ENCODE measurements around the gene GDI1.

GDI1 gene

DNA sequence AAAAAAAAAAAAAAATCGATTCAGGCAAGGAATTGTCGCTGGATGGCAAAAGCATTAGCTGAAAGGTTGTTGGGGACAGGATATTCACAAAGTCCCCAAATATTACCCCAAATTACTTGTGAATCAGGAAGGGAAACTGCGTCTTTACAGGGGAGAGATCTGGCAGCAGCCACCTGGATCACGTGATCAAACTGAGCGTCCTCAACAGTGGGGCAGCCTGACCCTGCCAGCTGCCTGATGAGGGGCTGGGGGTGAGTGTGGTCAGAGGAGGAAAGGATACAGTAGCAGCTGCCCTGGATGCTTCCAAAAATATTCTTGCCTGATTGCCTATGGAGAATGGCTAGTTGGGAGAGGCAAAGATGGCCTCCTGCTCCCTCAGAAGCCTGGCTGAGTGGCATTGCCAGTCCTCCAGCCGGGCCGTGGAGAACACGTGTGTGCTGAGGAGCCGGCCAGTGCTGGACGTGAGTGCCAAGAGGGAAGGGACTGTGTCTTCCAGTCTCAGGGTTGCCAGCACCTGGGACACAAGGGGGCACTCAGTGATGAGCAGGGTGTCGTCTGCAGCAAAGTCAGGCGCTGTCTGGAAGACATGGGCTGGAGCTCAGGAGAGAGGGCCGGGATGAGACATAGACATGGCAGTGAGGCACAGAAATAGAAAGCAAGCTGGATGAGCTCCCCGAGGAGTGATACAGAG lies 45.1 kb downstream of the GDI1 start:
- no peak for DNase-seq (ENCODE audit: low read depth)

DNA sequence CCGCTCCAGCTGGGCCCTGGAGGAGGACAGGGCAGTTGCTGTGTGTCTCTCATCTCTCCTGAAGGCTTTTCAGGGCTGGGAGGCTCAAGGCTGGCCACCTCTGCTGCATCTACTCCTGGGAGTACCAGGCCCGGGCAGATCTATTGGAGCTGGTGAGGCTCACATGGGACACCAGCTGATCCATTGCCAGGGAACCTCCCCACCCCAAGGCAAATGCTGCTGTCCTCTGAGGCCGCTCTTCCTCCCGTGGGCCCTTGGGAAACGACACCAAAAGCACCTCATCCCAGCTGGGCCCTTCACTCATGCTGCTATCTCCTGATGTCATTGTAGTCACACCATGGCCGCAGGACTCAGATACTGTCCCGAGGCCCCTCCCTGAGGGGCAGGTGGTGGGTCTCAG lies 45.8 kb downstream of the GDI1 start:
- no peak for DNase-seq (ENCODE audit: low read depth)

DNA sequence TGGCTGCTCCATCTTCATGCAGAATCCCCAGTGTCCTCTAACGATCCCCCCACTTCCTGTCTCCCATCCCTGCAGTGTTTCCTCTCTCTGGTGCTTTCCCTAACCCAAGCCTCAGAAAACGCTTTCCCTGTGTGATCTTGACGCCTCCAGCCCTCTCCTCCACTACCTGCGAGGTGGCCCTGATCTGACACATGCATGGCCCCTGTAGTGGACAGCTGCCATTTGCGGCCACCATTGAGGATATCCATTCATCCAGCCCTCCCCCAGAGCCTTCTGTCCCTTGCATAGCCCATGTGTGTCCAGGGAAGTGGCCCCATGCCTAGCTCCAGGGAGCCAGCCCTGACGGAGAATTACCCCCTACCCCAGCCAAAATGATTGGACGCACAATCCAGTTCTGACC lies 46.4 kb downstream of the GDI1 start:
- DNase-seq (ENCODE audit: low read depth), result no peak

DNA sequence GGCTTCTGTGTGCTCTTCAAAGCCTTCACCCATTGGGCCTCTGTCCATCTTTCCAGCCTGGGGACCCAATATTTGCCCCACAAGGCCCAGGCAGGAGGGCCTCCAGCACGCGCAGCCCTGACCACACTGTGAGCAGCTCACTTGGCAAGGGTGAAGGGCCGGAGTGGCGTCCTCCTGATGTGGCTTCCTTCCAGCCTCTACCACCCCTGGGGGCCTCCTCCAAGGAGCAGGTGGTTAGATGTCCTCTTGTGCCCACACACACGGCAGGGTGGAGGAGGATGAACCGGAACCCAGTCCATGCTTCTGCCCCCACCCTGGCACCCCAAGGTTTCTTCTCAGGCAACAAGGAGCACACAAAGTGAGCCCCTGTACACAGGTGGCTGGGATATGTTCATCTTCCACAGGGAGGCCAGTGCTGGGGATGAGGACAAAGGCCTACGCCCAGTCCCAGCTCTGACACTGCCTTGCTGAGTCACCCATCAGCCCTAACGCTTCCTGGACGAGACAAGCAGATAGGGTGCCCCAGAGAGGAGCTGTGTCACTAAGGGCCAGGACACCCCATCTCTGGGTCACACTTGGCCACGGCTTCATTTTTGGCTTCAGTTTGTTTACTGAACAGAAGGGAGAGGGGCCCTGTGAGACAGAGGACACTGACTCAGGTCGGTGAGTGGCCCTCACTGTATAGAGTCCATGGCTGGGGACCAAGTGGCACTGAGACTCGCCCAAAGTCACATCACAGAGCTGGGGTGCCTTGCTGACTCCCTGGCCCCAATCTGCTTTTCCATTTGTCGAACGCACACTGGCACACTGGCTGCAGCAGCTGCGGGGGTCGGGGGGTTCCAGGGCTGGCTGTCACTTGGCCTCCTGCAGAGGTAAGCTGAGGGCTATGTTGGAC lies 47.5 kb downstream of the GDI1 start:
- DNase-seq (ENCODE audit: low read depth), result no peak

DNA sequence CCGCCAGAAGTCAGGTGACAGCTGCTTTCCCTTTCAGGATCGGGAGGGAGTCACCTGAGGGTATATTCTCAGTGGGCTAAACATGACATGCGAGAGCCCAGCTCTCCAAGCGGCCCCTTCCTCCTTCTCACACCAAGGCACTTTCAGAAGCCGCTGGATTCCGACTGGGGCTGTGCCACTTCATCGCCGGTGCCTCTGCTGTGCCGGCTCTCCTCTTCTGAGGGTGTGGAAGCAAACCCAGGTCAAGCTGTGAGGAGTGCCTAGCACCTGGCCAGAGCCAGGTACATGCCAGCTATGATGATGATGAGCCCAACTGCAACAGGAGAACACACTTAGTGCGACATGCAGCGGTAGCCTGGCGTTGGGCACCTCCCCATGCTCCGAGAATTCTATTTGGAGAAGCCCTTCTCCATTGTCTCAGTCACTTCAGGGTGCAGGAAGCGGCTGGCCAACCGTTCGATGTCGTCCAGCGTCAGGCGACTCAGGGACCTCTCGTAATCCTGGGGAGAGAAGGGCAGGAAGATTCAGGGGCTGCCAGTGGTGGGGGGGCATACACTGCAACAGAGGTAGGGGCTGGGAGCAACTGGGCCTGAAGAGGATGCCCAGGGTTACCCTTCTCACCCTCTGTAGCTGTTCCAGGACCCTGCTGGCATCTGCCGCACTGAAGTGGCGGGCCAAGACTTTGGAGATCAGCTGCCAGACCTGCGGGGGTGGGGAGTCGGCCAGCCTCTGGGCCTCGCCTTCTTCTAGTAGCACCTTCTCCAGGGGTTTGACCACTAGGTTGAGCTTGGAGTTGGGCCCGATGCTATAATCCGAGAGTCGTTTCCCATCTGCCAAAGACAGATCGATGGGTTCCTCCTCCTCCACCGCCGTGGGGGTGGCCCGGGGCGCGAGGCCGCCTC lies 48.4 kb downstream of the GDI1 start:
- DNase-seq (ENCODE audit: low read depth), result no peak

- DNase-seq (ENCODE audit: low read depth), result no peak
Observed at GRCh38 chrX:154486052-154486395, 49.1 kb downstream of the GDI1 start.

GRCh38 chrX:154486396-154487207 lies 49.6 kb downstream of the GDI1 start, which contains the start of gene UBL4A:
TSS of gene UBL4A (minus strand) at chrX:154486615. CDS start at chrX:154486584, 31 bp downstream.
- peak; percentile 37 for DNase-seq (ENCODE audit: low read depth)

- DNase-seq (ENCODE audit: low read depth), result no peak
Observed at GRCh38 chrX:154487518-154488290, 50.8 kb downstream of the GDI1 start.

DNA sequence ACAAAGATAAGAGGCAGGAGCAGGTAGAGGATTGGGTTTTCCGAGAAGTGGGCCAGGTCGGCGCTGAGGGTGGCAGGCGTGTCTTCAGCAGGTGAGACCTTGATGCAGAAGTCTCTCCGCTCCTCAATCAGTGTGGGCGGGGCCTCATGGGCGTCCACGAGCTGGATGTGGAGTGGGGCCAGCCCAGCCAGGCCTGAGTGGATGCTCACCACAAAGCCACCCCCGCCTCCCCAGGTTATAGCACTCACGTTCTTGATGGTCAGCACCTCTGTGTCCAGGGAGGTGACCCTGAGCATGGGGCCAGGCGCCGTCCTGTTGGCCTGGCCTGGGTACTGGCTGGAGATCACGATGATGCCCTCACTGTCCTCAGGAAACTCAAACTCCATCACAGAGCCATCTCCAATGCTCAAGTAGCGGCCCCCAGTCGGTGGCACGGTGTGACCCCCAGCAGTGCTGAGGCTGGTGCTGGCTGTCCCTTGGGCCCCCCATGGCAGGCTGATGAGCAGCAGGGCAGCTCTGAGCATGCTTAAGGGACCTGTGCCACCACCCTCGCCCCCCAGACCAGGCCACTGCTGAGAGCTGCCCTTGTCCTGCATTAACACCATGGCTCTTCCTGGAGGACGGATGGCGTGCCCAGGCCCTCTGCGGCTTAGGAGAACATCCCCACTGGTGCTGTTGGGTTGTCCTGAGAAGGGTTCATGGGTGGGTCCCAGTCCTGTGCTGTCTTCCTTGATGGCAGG lies 51.6 kb downstream of the GDI1 start:
- DNase-seq (ENCODE audit: low read depth), result no peak

DNA sequence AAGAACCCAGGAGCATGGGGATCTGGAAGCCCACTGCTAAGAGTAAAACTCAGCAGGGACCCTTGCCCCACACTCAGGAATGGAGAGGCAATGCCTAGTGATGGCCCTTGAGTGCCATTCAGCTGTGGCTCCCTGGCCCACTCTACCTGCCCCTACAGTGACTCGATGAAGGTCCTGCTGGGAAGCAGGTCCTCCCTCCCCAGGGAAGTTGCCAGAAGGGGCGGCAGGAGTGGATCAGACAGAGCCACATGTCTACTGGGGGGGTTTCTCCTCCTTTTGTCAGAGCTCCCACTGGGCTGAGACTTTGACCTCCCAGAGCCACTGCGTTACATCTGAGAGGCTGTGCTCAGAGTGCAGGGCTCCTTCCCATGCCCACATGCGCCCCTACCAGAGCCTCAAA lies 52.2 kb downstream of the GDI1 start:
- no peak for DNase-seq (ENCODE audit: low read depth)

DNA sequence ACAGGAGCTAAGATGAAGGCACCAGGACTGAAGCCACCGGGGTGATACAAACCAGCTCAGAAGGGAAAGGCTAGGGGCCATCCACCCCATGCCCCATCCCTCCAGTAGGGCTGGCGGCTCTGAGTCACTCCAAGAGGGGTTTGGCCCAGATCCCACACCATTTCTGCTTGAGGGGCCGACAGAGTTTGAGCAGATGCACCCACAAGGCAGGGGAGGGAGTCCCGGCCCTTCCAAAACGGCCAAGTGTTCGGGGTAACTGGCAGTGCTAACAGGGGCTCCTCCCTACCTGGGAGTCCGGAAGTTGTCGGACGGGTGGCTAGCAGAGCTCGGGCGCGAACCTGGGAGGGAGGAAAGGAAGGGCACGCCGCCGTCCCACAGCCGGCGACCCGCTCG lies 53.1 kb downstream of the GDI1 start:
- no peak for DNase-seq (ENCODE audit: low read depth)

- DNase-seq (ENCODE audit: low read depth), result peak; percentile 81
Observed at GRCh38 chrX:154490414-154491083, 53.6 kb downstream of the GDI1 start, which contains the start of gene SLC10A3. TSS of gene SLC10A3 (minus strand) at chrX:154490629. CDS start at chrX:154488940, 1,689 bp downstream.

Data from activated T-cell treated with anti-CD3 and anti-CD28 coated beads for 24 hours (primary cell).